ENCODE results near the gene NIPSNAP3A. TPM values are rescaled to one million over a fixed set of nuclear protein-coding genes. Genes with fewer than 3 reads are reported as not detected.

Gene NIPSNAP3A
- polyA plus RNA-seq, 2 of the 4 experiments (the other 2 are of a cell fraction) = 20.1 to 34.5 TPM

DNA sequence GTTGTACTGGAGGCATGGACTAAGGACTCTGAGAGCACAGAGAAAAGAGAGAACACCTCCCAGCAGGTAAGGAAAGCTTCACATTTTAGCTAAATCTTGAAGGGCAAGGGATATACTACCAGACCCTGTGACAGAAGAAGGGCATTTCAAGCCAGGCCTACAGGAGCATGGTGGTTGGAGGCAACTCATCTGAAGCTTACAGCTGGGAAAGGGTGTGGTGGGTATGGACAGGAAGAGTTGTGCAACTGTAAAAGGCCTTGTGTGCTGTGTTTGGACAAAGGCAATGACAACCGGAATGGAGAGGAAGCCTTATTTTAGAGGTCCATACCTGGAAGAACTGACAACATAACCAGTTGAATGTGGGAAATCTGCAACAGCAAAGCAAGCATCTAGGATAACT lies 47.6 kb downstream of the NIPSNAP3A start:
- POLR2A ChIA-PET = no interaction called here
- CTCF ChIA-PET = interaction anchor here (0.7 to 1.8 kb wide), 2 partner anchors 8 to 58 kb away, joined by 3 to 4 read pairs; no protein-coding TSS in a partner anchor
- no peak for TF ChIP-seq TFCP2L1 (CRISPR knock-in tag; IDR thresholded peaks at IDR 0.05)
- TF ChIP-seq RAD21 (conservative IDR thresholded peaks at IDR 0.05 in 1 of 2, IDR thresholded peaks at IDR 0.05 in 1 of 2) = no peak
- no peak for TF ChIP-seq SREBF2 (IDR thresholded peaks at IDR 0.05)
- no peak for TF ChIP-seq GATA3 (IDR thresholded peaks at IDR 0.05; ENCODE audit: borderline replicate concordance)
- TF ChIP-seq JUN (IDR thresholded peaks at IDR 0.05) = no peak
- ATAC-seq (no peak), FAIRE-seq (no peak), DNase-seq (ENCODE audit: low read depth in 1 of 2, low spot score in 1 of 2) (no peak)
- Histone ChIP-seq H3K4me3 (no peak overlapping the region), H3K4me2 (no peak overlapping the region), H3K9me3 (no peaks in the 10 kb centered on the region), H3K27ac (no peak overlapping the region), H3K4me1 (no peaks in the 10 kb centered on the region)
- 94% methylated on average over 1 of the region's 1 CpG for WGBS (ENCODE audit: missing lambda C conversion rate)

DNA sequence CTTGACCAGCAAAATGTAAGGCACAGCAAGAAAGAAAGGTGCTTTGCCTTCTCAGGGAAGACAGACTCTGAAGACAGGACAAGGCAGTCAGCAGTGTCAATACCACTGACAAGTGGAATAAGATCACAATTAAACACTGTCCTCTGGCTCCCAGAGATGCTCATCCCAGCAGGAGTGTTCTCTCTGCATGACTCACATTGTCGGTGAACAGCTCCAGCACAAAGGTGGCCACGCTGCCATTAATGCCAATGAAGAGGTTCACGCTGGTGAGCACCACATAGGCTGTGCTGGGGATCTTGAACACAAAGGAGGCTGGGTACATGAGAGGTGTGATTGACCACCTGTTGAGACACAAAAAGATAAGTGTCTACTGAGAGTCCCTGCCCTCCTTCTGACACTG lies 48.4 kb downstream of the NIPSNAP3A start:
- Histone ChIP-seq H3K4me2 (no peak overlapping the region), H3K4me3 (no peak overlapping the region), H3K9me3 (no peaks in the 10 kb centered on the region), H3K27ac (no peak overlapping the region), H3K4me1 (no peaks in the 10 kb centered on the region)
- WGBS (ENCODE audit: missing lambda C conversion rate) = 72% methylated on average over 3 of the region's 3 CpGs
- no peak for TF ChIP-seq RFX5 (IDR thresholded peaks at IDR 0.05)
- TF ChIP-seq, protein P1, sequence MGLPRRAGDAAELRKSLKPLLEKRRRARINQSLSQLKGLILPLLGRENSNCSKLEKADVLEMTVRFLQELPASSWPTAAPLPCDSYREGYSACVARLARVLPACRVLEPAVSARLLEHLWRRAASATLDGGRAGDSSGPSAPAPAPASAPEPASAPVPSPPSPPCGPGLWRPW (IDR thresholded peaks at IDR 0.05) = no peak
- no peak for TF ChIP-seq ZFP36 (IDR thresholded peaks at IDR 0.05; ENCODE audit: borderline replicate concordance, partially characterized antibody)
- no peak for TF ChIP-seq HOXB13 (CRISPR knock-in tag; IDR thresholded peaks at IDR 0.05; ENCODE audit: low read depth)
- TF ChIP-seq JUN (IDR thresholded peaks at IDR 0.05) = no peak
- TF ChIP-seq, protein P2, sequence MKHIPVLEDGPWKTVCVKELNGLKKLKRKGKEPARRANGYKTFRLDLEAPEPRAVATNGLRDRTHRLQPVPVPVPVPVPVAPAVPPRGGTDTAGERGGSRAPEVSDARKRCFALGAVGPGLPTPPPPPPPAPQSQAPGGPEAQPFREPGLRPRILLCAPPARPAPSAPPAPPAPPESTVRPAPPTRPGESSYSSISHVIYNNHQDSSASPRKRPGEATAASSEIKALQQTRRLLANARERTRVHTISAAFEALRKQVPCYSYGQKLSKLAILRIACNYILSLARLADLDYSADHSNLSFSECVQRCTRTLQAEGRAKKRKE (CRISPR knock-in tag; IDR thresholded peaks at IDR 0.05; ENCODE audit: low read depth) = no peak
- no peak for TF ChIP-seq KDM5A (IDR thresholded peaks at IDR 0.05)
- TF ChIP-seq POLR2AphosphoS2 (conservative IDR thresholded peaks at IDR 0.05; ENCODE audit: low read length) = no peak
- TF ChIP-seq BHLHE40 (IDR thresholded peaks at IDR 0.05; ENCODE audit: low read depth, low read length) = no peak
- no peak for TF ChIP-seq PHF8 (IDR thresholded peaks at IDR 0.05; ENCODE audit: borderline replicate concordance, low read depth)
- no peak for TF ChIP-seq HEYL (CRISPR knock-in tag; IDR thresholded peaks at IDR 0.05)
- TF ChIP-seq JUNB (IDR thresholded peaks at IDR 0.05) = no peak
- no peak for TF ChIP-seq HOXA7 (CRISPR knock-in tag; IDR thresholded peaks at IDR 0.05)
- no peak for TF ChIP-seq HOXB5 (CRISPR knock-in tag; IDR thresholded peaks at IDR 0.05)
- TF ChIP-seq CHD2 (IDR thresholded peaks at IDR 0.05; ENCODE audit: low read length, partially characterized antibody) = no peak
- TF ChIP-seq ZSCAN20 (CRISPR knock-in tag; IDR thresholded peaks at IDR 0.05) = no peak
- TF ChIP-seq, protein P3, sequence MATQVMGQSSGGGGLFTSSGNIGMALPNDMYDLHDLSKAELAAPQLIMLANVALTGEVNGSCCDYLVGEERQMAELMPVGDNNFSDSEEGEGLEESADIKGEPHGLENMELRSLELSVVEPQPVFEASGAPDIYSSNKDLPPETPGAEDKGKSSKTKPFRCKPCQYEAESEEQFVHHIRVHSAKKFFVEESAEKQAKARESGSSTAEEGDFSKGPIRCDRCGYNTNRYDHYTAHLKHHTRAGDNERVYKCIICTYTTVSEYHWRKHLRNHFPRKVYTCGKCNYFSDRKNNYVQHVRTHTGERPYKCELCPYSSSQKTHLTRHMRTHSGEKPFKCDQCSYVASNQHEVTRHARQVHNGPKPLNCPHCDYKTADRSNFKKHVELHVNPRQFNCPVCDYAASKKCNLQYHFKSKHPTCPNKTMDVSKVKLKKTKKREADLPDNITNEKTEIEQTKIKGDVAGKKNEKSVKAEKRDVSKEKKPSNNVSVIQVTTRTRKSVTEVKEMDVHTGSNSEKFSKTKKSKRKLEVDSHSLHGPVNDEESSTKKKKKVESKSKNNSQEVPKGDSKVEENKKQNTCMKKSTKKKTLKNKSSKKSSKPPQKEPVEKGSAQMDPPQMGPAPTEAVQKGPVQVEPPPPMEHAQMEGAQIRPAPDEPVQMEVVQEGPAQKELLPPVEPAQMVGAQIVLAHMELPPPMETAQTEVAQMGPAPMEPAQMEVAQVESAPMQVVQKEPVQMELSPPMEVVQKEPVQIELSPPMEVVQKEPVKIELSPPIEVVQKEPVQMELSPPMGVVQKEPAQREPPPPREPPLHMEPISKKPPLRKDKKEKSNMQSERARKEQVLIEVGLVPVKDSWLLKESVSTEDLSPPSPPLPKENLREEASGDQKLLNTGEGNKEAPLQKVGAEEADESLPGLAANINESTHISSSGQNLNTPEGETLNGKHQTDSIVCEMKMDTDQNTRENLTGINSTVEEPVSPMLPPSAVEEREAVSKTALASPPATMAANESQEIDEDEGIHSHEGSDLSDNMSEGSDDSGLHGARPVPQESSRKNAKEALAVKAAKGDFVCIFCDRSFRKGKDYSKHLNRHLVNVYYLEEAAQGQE (IDR thresholded peaks at IDR 0.05) = no peak
- no peak for TF ChIP-seq FOSB (CRISPR knock-in tag; IDR thresholded peaks at IDR 0.05)
- ATAC-seq (no peak), FAIRE-seq (no peak), DNase-seq (ENCODE audit: low read depth in 1 of 2, low spot score in 1 of 2) (no peak)
- ChIA-PET CTCF (interaction anchor here (1.8 kb wide), 1 partner anchor 8 kb away, joined by 4 read pairs; no protein-coding TSS in a partner anchor), POLR2A (no interaction called here)

All from A549 (cell line).